OCI-LY7 (cell line): ENCODE results near the gene FAM81A.
A peak's percentile ranks its signal among the peaks of the same experiment; 100 is the strongest.

Experiments used
- CTCF ChIP-seq: fragments of 200-600 bp; sonication (generic); conservative IDR thresholded peaks from 2 replicates; pipeline ENCODE4 v1.5.1; 2014; ENCODE audit warnings: mild to moderate bottlenecking, antibody characterized with exemption, low read length, moderate library complexity, mixed read lengths
- EZH2phosphoT487 ChIP-seq: fragments of 200-600 bp; sonication (generic); IDR thresholded peaks from 2 replicates; pipeline ENCODE4 v1.6.1; 2018; ENCODE audit warnings: low read depth, borderline replicate concordance, mild to moderate bottlenecking, mixed run types, antibody characterized with exemption, low read length, moderate library complexity, mixed read lengths

DNA sequence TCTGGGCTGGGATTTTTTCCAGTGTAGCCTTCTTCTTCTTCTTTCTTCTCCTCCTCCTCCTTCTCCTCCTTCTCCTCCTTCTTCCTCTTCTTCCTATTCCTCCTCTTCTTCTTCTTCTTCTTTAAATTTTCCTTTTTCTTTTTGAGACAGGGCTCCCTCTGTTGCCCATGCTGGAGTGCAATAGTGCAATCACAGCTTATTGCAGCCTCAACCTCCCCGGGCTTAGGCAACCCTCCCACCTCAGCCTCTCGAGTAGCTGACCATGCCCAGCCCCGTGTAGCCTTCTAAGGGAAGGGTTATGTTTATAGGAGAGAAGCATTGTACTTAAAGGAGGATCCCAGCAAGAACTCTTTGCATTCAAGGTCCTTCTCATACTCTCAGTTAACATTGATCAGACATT is 41.3 kb upstream of the FAM81A start:
- TF ChIP-seq CTCF = peak; percentile 59; the same call in 1 of the 2 replicates
- TF ChIP-seq EZH2phosphoT487 = no peak
